Panc1 (cell line): ENCODE data around the gene CXCR3. TPM values are rescaled to one million over a fixed set of nuclear protein-coding genes. Genes with fewer than 3 reads are reported as not detected.

Experiments
- ATAC-seq: fragments of 200-7000 bp; cut with Tn5 transposase; 2 replicates; pipeline ENCODE4 v1.9.1; 2020; ENCODE audit warnings: mild to moderate bottlenecking, moderate library complexity
- BruUV-seq: library from RNA; stranded (reverse); fragments of 400-500 nt; replicated peaks from 2 replicates; lab custom pipeline; 2021; lab: Mats Ljungman, UMichigan
- CTCF ChIA-PET: fragments of 300-600 bp; sonication (Branson Sonifier 250); formaldehyde crosslinking; loops from one replicate; lab custom pipeline; 2022; ENCODE audit warnings: antibody characterized with exemption; lab: Charles Lee
- POLR2A ChIA-PET: fragments of 300-600 bp; sonication (Branson Sonifier 250); formaldehyde crosslinking; loops from one replicate; lab custom pipeline; 2022; ENCODE audit warnings: antibody characterized with exemption; lab: Charles Lee
- DNase-seq: peaks from one replicate; pipeline ENCODE4 v3.0.0-alpha.2; 2010; ENCODE audit warnings: low read depth, low spot score
- H3K27ac ChIP-seq: 2 replicates; pipeline ENCODE4 v1.5.1; 2011; ENCODE audit warnings: mild to moderate bottlenecking, low read length, inconsistent platforms
- H3K27me3 ChIP-seq: fragments of 200-500 bp; sonication (Bioruptor generic); 2 replicates; pipeline ENCODE4 v1.6.0; 2014; ENCODE audit warnings: low read length, inconsistent platforms; ENCODE audit not compliant: control insufficient read depth, insufficient read depth
- H3K36me3 ChIP-seq: fragments of 200-500 bp; sonication (Bioruptor generic); 2 replicates; pipeline ENCODE4 v1.5.1; 2014; ENCODE audit warnings: inconsistent platforms, mild to moderate bottlenecking, low read length, moderate library complexity; ENCODE audit not compliant: control insufficient read depth, insufficient read depth
- H3K4me1 ChIP-seq: 2 replicates; pipeline ENCODE4 v1.5.1; 2011; ENCODE audit warnings: inconsistent platforms, mild to moderate bottlenecking, low read length, moderate library complexity; ENCODE audit not compliant: control insufficient read depth, insufficient read depth
- H3K4me3 ChIP-seq, 2 experiments: 2 replicates each; pipeline ENCODE4 v1.5.1; 2011 to 2012; ENCODE audit warnings: low read depth in 2 of 2, low read length in 2 of 2, mild to moderate bottlenecking in 2 of 2, inconsistent platforms in 1 of 2, moderate library complexity in 1 of 2
- H3K9me3 ChIP-seq: fragments of 200-500 bp; sonication (Bioruptor generic); 2 replicates; pipeline ENCODE4 v1.5.1; 2014; ENCODE audit warnings: low read depth, mild to moderate bottlenecking, inconsistent platforms, low read length, moderate library complexity; ENCODE audit not compliant: control insufficient read depth, insufficient read depth
- POLR2AphosphoS5 ChIP-seq: IDR thresholded peaks from 2 replicates; pipeline ENCODE4 v1.6.1; 2012; ENCODE audit warnings: mild to moderate bottlenecking, low read depth, low read length, moderate library complexity
- SIN3A ChIP-seq: IDR thresholded peaks from 2 replicates; pipeline ENCODE4 v1.6.1; 2012; ENCODE audit warnings: low read depth, mild to moderate bottlenecking, low read length, moderate library complexity, borderline replicate concordance; ENCODE audit not compliant: insufficient read depth
- TCF7L2 ChIP-seq: IDR thresholded peaks from 2 replicates; pipeline ENCODE4 v1.6.1; 2011; ENCODE audit warnings: mild to moderate bottlenecking, low read depth, low read length, inconsistent platforms
- in situ Hi-C: cut with HindIII; loops from 2 replicates; pipeline ENCODE4 v1.10.0; 2016; ENCODE audit warnings: low sequenced_read_pairs, low pct_unique_long_range_greater_than_20kb
- intact Hi-C: fragments of 100-400 bp; cut with micrococcal nuclease; formaldehyde crosslinking; loops from one replicate; pipeline ENCODE4 v1.10.0; 2022; ENCODE audit not compliant: unreplicated experiment
- total RNA-seq: library from RNA; stranded (reverse); gene quantifications from one replicate; pipeline ENCODE4 v1.2.1, GENCODE V29; 2021; ENCODE audit not compliant: unreplicated experiment
- TF ChIP-seq, protein P1 (sequence below): fragments of 450-650 bp; IDR thresholded peaks from 2 replicates; pipeline ENCODE4 v1.5.1; 2017; ENCODE audit warnings: mild to moderate bottlenecking
- TF ChIP-seq, protein P2 (sequence below), 2 experiments: IDR thresholded peaks; 2 replicates each; pipeline ENCODE4 v1.6.1; 2011 to 2012; ENCODE audit warnings: low read depth in 2 of 2, control low read depth in 1 of 2, low read length in 1 of 2, mild to moderate bottlenecking in 1 of 2, moderate library complexity in 1 of 2; ENCODE audit not compliant: insufficient read depth in 1 of 2

The CXCR3 gene
- total RNA-seq, 1 experiment from 2014 or later = not detected

DNA sequence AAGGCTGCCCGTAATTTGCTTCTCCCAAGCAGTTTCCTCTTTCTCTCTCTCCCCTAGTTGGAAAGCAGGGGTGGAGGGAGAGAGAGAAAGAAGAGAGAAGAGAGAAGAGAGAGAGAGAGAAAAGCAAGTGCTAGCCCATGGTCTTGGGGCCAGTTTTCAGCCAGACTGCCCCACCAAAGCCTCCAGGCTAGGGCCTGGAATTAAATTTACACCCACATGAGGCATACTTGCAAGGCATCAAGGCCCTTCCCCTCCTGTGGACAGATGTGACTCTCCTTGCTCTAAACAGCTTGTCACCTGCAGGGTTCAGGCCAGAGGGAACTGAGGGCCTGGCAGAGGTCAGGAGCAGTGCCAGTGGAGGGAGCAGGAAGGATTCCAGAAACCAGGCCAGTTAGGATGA, 1.7 kb upstream of the CXCR3 start:
- in situ Hi-C loops (no loop called here), intact Hi-C loops (no loop called here)
- no peak for DNase-seq
- TF ChIP-seq TCF7L2 (no peak), POLR2AphosphoS5 (no peak), SIN3A (no peak)
- TF ChIP-seq, protein P1, sequence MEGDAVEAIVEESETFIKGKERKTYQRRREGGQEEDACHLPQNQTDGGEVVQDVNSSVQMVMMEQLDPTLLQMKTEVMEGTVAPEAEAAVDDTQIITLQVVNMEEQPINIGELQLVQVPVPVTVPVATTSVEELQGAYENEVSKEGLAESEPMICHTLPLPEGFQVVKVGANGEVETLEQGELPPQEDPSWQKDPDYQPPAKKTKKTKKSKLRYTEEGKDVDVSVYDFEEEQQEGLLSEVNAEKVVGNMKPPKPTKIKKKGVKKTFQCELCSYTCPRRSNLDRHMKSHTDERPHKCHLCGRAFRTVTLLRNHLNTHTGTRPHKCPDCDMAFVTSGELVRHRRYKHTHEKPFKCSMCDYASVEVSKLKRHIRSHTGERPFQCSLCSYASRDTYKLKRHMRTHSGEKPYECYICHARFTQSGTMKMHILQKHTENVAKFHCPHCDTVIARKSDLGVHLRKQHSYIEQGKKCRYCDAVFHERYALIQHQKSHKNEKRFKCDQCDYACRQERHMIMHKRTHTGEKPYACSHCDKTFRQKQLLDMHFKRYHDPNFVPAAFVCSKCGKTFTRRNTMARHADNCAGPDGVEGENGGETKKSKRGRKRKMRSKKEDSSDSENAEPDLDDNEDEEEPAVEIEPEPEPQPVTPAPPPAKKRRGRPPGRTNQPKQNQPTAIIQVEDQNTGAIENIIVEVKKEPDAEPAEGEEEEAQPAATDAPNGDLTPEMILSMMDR = no peak
- TF ChIP-seq, protein P2, sequence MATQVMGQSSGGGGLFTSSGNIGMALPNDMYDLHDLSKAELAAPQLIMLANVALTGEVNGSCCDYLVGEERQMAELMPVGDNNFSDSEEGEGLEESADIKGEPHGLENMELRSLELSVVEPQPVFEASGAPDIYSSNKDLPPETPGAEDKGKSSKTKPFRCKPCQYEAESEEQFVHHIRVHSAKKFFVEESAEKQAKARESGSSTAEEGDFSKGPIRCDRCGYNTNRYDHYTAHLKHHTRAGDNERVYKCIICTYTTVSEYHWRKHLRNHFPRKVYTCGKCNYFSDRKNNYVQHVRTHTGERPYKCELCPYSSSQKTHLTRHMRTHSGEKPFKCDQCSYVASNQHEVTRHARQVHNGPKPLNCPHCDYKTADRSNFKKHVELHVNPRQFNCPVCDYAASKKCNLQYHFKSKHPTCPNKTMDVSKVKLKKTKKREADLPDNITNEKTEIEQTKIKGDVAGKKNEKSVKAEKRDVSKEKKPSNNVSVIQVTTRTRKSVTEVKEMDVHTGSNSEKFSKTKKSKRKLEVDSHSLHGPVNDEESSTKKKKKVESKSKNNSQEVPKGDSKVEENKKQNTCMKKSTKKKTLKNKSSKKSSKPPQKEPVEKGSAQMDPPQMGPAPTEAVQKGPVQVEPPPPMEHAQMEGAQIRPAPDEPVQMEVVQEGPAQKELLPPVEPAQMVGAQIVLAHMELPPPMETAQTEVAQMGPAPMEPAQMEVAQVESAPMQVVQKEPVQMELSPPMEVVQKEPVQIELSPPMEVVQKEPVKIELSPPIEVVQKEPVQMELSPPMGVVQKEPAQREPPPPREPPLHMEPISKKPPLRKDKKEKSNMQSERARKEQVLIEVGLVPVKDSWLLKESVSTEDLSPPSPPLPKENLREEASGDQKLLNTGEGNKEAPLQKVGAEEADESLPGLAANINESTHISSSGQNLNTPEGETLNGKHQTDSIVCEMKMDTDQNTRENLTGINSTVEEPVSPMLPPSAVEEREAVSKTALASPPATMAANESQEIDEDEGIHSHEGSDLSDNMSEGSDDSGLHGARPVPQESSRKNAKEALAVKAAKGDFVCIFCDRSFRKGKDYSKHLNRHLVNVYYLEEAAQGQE (IDR thresholded peaks at IDR 0.05; ENCODE audit: insufficient read depth in 1 of 2, low read depth in 2 of 2, low read length in 1 of 2) = no peak
- ChIA-PET POLR2A (no interaction called here), CTCF (no interaction called here)
- ATAC-seq = no peak
- no peaks in the 10 kb centered on the region for H3K27me3 ChIP-seq
- H3K4me3 ChIP-seq = no peak overlapping the region
- H3K27ac ChIP-seq = no peak overlapping the region
- BruUV-seq = no TSS peak
- H3K36me3 ChIP-seq = no peaks in the 10 kb centered on the region
- no peaks in the 10 kb centered on the region for H3K9me3 ChIP-seq
- no peaks in the 10 kb centered on the region; the same call in 1 of the 2 replicates for H3K4me1 ChIP-seq

DNA sequence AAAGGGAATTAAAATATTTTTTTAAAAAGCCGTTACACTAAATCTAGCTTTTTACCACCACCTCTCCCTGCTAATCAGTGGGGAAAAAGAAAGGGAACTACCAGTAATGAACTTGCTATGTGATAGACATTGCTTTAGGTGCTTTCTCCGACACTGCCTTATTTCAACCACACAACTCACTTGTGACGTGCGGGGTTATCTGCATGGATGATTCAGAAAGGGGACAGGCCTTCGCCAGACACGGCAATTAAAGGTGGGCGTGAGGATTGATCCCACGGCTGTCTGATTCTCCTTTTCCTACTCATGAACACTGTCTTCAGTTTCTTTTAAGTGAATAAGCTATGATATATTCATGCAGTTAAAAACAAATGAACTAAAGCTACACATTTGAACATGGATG, 882 bp upstream of the CXCR3 start:
- no peak for ATAC-seq
- TF ChIP-seq, protein P1 = no peak
- TF ChIP-seq POLR2AphosphoS5 = no peak
- no peak for TF ChIP-seq TCF7L2
- TF ChIP-seq, protein P2 (IDR thresholded peaks at IDR 0.05; ENCODE audit: insufficient read depth in 1 of 2, low read depth in 2 of 2, low read length in 1 of 2) = no peak
- no peak for TF ChIP-seq SIN3A

More for the DNA sequence above, 882 bp upstream of the CXCR3 start:
- DNase-seq = no peak
- H3K4me1 ChIP-seq = no peaks in the 10 kb centered on the region; the same call in 1 of the 2 replicates
- ChIA-PET CTCF (no interaction called here), POLR2A (no interaction called here)
- in situ Hi-C loops = no loop called here
- H3K9me3 ChIP-seq = no peaks in the 10 kb centered on the region
- H3K27ac ChIP-seq = no peak overlapping the region
- no peaks in the 10 kb centered on the region for H3K27me3 ChIP-seq
- BruUV-seq = no TSS peak
- no peaks in the 10 kb centered on the region for H3K36me3 ChIP-seq
- H3K4me3 ChIP-seq = no peak overlapping the region
- intact Hi-C loops = no loop called here
